ENCODE measurements around the gene NPAT. TPM values are rescaled to one million over a fixed set of nuclear protein-coding genes. Genes with fewer than 3 reads are reported as not detected.

The NPAT gene
- total and polyA plus RNA-seq, 2 of the 13 experiments (the other 11 are each of a cell fraction or from before 2014, with no cell fraction given) = 4.4 to 11.2 TPM

DNA sequence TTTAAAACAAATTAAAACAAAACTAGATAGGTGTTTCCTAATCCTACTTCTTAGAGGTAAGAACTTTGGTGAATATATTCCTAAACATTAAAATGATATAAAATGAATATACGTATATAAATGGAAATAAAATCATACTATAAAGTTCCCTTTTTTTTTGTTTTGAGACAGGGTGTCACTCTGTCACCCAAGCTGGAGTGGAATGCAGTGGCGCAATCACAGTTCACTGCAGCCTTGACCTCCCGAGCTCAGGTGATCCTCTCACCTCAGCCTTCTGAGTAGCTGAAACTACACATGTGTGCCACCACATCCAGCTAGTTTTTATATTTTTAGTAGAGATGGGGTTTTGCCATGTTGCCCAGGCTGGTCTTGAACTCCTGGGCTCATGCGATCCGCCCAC, 44.9 kb downstream of the NPAT start (continued):
- peak; percentile 81 for TF ChIP-seq NR2F6 (IDR thresholded peaks at IDR 0.05)
- peak; percentile 93 for TF ChIP-seq NR2F6 (CRISPR knock-in tag; IDR thresholded peaks at IDR 0.05)
- TF ChIP-seq, protein P1, sequence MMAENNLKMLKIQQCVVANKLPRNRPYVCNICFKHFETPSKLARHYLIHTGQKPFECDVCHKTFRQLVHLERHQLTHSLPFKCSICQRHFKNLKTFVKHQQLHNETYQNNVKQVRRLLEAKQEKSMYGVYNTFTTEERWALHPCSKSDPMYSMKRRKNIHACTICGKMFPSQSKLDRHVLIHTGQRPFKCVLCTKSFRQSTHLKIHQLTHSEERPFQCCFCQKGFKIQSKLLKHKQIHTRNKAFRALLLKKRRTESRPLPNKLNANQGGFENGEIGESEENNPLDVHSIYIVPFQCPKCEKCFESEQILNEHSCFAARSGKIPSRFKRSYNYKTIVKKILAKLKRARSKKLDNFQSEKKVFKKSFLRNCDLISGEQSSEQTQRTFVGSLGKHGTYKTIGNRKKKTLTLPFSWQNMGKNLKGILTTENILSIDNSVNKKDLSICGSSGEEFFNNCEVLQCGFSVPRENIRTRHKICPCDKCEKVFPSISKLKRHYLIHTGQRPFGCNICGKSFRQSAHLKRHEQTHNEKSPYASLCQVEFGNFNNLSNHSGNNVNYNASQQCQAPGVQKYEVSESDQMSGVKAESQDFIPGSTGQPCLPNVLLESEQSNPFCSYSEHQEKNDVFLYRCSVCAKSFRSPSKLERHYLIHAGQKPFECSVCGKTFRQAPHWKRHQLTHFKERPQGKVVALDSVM (CRISPR knock-in tag; IDR thresholded peaks at IDR 0.05) = peak; percentile 59
- no peak for TF ChIP-seq JUN (CRISPR knock-in tag; IDR thresholded peaks at IDR 0.05)
- TF ChIP-seq NR2F1 (CRISPR knock-in tag; IDR thresholded peaks at IDR 0.05) = peak; percentile 70; a peak in 3 of 4 replicates
- no peak for TF ChIP-seq ZNF230 (CRISPR knock-in tag; IDR thresholded peaks at IDR 0.05)
- peak; percentile 15; the same call in 1 of the 2 replicates for TF ChIP-seq HMG20A (CRISPR knock-in tag; IDR thresholded peaks at IDR 0.05; ENCODE audit: borderline replicate concordance)
- peak; percentile 85 for TF ChIP-seq CEBPG (CRISPR knock-in tag; IDR thresholded peaks at IDR 0.05)
- TF ChIP-seq, protein P2, sequence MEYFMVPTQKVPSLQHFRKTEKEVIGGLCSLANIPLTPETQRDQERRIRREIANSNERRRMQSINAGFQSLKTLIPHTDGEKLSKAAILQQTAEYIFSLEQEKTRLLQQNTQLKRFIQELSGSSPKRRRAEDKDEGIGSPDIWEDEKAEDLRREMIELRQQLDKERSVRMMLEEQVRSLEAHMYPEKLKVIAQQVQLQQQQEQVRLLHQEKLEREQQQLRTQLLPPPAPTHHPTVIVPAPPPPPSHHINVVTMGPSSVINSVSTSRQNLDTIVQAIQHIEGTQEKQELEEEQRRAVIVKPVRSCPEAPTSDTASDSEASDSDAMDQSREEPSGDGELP (IDR thresholded peaks at IDR 0.05; ENCODE audit: borderline replicate concordance, low read depth) = peak; percentile 27; the same call in 1 of the 2 replicates
- TF ChIP-seq, protein P3, sequence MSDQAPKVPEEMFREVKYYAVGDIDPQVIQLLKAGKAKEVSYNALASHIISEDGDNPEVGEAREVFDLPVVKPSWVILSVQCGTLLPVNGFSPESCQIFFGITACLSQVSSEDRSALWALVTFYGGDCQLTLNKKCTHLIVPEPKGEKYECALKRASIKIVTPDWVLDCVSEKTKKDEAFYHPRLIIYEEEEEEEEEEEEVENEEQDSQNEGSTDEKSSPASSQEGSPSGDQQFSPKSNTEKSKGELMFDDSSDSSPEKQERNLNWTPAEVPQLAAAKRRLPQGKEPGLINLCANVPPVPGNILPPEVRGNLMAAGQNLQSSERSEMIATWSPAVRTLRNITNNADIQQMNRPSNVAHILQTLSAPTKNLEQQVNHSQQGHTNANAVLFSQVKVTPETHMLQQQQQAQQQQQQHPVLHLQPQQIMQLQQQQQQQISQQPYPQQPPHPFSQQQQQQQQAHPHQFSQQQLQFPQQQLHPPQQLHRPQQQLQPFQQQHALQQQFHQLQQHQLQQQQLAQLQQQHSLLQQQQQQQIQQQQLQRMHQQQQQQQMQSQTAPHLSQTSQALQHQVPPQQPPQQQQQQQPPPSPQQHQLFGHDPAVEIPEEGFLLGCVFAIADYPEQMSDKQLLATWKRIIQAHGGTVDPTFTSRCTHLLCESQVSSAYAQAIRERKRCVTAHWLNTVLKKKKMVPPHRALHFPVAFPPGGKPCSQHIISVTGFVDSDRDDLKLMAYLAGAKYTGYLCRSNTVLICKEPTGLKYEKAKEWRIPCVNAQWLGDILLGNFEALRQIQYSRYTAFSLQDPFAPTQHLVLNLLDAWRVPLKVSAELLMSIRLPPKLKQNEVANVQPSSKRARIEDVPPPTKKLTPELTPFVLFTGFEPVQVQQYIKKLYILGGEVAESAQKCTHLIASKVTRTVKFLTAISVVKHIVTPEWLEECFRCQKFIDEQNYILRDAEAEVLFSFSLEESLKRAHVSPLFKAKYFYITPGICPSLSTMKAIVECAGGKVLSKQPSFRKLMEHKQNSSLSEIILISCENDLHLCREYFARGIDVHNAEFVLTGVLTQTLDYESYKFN (CRISPR knock-in tag; conservative IDR thresholded peaks at IDR 0.05) = peak; percentile 41
- no peak for TF ChIP-seq IRX3 (CRISPR knock-in tag; IDR thresholded peaks at IDR 0.05; ENCODE audit: borderline replicate concordance, low read depth)
- TF ChIP-seq, protein P4, sequence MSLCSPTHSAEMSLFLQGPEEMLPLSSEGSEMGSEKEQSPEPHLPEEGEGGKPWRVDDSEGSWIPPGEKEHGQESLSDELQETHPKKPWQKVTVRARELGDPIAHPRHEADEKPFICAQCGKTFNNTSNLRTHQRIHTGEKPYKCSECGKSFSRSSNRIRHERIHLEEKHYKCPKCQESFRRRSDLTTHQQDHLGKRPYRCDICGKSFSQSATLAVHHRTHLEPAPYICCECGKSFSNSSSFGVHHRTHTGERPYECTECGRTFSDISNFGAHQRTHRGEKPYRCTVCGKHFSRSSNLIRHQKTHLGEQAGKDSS (CRISPR knock-in tag; IDR thresholded peaks at IDR 0.05; ENCODE audit: borderline replicate concordance, low read depth) = no peak
- no peak for TF ChIP-seq POGZ (CRISPR knock-in tag; IDR thresholded peaks at IDR 0.05)
- TF ChIP-seq ZNF570 (CRISPR knock-in tag; IDR thresholded peaks at IDR 0.05; ENCODE audit: borderline replicate concordance) = no peak
- no peak for TF ChIP-seq RBFOX2 (IDR thresholded peaks at IDR 0.05; ENCODE audit: low read depth, low read length)
- no peak for TF ChIP-seq ZFP36 (IDR thresholded peaks at IDR 0.05; ENCODE audit: borderline replicate concordance, low read depth, low read length, partially characterized antibody)
- no peak for TF ChIP-seq RARG (CRISPR knock-in tag; IDR thresholded peaks at IDR 0.05; ENCODE audit: low read depth)
- no peak for TF ChIP-seq NFE2L2 (IDR thresholded peaks at IDR 0.05; ENCODE audit: low read length)
- no peak for TF ChIP-seq PLRG1 (conservative IDR thresholded peaks at IDR 0.05)
- no peak for TF ChIP-seq DNMT3B (CRISPR knock-in tag; conservative IDR thresholded peaks at IDR 0.05)
- TF ChIP-seq FOXK1 (CRISPR knock-in tag; IDR thresholded peaks at IDR 0.05; ENCODE audit: borderline replicate concordance, low read depth) = no peak
- TF ChIP-seq, protein P5, sequence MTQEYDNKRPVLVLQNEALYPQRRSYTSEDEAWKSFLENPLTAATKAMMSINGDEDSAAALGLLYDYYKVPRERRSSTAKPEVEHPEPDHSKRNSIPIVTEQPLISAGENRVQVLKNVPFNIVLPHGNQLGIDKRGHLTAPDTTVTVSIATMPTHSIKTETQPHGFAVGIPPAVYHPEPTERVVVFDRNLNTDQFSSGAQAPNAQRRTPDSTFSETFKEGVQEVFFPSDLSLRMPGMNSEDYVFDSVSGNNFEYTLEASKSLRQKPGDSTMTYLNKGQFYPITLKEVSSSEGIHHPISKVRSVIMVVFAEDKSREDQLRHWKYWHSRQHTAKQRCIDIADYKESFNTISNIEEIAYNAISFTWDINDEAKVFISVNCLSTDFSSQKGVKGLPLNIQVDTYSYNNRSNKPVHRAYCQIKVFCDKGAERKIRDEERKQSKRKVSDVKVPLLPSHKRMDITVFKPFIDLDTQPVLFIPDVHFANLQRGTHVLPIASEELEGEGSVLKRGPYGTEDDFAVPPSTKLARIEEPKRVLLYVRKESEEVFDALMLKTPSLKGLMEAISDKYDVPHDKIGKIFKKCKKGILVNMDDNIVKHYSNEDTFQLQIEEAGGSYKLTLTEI (CRISPR knock-in tag; conservative IDR thresholded peaks at IDR 0.05) = no peak
- no peak for TF ChIP-seq ZSCAN29 (CRISPR knock-in tag; conservative IDR thresholded peaks at IDR 0.05)
- TF ChIP-seq ZNF430 (CRISPR knock-in tag; IDR thresholded peaks at IDR 0.05) = no peak

All from HepG2 (cell line).